D721Med (cell line): ENCODE data around the gene RBM5.

Source experiments
- DNase-seq: peaks from one replicate; pipeline ENCODE4 v3.0.0; 2011; ENCODE audit warnings: low spot score; ENCODE audit not compliant: insufficient read length
- FAIRE-seq: peaks from 2 replicates; lab custom pipeline; 2011; peaks lifted over from hg19 to GRCh38; lab: Jason Lieb, UNC
- TF ChIP-seq, protein P1 (sequence below): IDR thresholded peaks from 2 replicates; pipeline ENCODE4 v1.5.1; 2012; ENCODE audit warnings: mild to moderate bottlenecking, control low read depth; ENCODE audit not compliant: insufficient read depth; ENCODE audit errors: missing control alignments

The RBM5 gene

DNA sequence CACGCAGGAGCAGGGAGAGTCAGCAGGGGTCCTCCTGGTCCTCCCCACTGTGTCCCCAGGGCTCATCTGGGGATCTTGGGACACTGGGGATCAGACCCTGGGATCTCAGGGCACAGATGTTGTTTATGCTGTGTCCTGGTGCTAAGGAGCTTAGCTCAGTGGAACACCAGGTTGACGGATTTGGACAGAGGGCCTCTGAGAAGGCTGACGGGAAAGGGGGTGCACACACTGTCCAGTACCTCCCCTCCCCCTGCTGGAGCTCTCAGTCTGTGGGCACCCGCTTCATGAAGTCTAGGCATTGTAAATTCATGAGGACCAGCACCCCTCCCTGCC lies 44.5 kb downstream of the RBM5 start:
- TF ChIP-seq, protein P1, sequence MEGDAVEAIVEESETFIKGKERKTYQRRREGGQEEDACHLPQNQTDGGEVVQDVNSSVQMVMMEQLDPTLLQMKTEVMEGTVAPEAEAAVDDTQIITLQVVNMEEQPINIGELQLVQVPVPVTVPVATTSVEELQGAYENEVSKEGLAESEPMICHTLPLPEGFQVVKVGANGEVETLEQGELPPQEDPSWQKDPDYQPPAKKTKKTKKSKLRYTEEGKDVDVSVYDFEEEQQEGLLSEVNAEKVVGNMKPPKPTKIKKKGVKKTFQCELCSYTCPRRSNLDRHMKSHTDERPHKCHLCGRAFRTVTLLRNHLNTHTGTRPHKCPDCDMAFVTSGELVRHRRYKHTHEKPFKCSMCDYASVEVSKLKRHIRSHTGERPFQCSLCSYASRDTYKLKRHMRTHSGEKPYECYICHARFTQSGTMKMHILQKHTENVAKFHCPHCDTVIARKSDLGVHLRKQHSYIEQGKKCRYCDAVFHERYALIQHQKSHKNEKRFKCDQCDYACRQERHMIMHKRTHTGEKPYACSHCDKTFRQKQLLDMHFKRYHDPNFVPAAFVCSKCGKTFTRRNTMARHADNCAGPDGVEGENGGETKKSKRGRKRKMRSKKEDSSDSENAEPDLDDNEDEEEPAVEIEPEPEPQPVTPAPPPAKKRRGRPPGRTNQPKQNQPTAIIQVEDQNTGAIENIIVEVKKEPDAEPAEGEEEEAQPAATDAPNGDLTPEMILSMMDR = no peak
- FAIRE-seq (peak; percentile 92), DNase-seq (peak; percentile 94)

DNA sequence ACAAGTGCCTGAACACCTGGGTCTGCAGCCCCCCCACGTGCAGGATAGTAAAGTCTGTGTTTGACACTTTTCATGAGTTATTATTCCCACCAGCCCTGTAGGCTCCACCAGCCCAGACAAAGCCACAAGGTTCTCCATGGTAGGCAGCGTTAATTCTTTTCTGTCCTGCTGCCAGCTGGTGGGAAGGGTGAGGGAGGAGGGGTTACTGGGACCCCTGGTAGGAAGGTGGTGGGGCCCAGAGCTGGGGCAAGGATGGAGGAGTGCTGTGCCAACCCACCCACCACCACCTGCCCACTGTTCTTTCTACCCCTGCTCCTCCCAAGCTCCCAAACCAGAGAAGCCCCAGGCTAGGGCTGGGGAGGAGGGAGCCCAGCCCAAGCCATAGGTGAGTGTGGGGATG lies 45.6 kb downstream of the RBM5 start:
- DNase-seq = no peak
- TF ChIP-seq, protein P1 = no peak

DNA sequence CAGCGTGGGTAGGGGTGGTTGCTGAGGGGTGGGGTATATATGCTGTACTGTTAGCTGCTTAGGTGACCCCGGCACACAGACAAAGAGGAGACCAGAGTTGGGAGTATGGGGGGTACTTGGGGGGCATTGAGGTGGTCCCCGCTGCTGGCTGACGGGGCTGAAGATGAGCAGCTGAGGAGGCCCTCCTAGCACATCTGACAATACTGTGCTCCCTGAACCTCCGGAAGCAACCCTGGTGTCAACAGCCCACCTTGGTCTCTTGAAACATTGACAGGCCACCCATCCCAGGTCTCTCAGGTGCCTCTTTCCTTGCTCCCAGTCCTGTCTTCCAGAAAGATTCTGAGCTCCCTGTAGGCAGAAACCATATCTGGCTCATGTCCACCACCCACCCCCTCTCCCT lies 47.2 kb downstream of the RBM5 start:
- TF ChIP-seq, protein P1 = no peak
- FAIRE-seq = no peak
- no peak for DNase-seq

More for the DNA sequence above, 45.6 kb downstream of the RBM5 start:
- no peak for FAIRE-seq

GRCh38 chr3:50136714-50137405 lies 48.1 kb downstream of the RBM5 start:
- TF ChIP-seq, protein P1 = no peak
- DNase-seq (no peak), FAIRE-seq (no peak)

- FAIRE-seq (no peak), DNase-seq (no peak)
- TF ChIP-seq, protein P1 = no peak
Measured at GRCh38 chr3:50137531-50137930, 48.8 kb downstream of the RBM5 start.

- FAIRE-seq (no peak), DNase-seq (peak; percentile 81)
- TF ChIP-seq, protein P1 = no peak
Measured at GRCh38 chr3:50138266-50139200, 49.8 kb downstream of the RBM5 start.
